Measurements from ENCODE around the gene PFN1. TPM values are rescaled to one million over a fixed set of nuclear protein-coding genes. Genes with fewer than 3 reads are reported as not detected.

PFN1 gene
- total and polyA plus RNA-seq, 9 of the 15 experiments (the other 6 are each of a cell fraction or from before 2014, with no cell fraction given) = 60.5 to 1,479 (median 456) TPM

DNA sequence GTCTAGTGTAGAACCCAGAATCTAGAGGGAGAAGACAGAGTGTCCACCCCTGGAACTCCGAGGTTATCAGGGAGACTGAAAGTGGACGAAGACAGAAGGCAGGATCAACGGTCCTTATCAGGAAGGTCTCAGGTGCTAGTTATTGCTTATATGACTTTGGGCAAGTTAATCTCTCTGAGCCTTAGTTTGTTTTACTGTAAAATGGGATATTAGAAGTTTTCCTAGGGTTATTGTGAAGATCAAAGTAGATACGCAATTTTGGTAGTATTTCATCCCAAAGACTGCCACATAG lies 7.1 kb downstream of the PFN1 start (continued):
- TF ChIP-seq TAL1 (IDR thresholded peaks at IDR 0.05) = peak; percentile 28; the same call in 1 of the 2 replicates
- TF ChIP-seq, protein P1, sequence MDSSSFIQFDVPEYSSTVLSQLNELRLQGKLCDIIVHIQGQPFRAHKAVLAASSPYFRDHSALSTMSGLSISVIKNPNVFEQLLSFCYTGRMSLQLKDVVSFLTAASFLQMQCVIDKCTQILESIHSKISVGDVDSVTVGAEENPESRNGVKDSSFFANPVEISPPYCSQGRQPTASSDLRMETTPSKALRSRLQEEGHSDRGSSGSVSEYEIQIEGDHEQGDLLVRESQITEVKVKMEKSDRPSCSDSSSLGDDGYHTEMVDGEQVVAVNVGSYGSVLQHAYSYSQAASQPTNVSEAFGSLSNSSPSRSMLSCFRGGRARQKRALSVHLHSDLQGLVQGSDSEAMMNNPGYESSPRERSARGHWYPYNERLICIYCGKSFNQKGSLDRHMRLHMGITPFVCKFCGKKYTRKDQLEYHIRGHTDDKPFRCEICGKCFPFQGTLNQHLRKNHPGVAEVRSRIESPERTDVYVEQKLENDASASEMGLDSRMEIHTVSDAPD (CRISPR knock-in tag; IDR thresholded peaks at IDR 0.05) = no peak
- TF ChIP-seq SP2 (IDR thresholded peaks at IDR 0.05; ENCODE audit: extremely low read depth, low read depth, low read length, poor library complexity, severe bottlenecking) = no peak
- TF ChIP-seq RBM25 (IDR thresholded peaks at IDR 0.05; ENCODE audit: low read depth, low read length, severe bottlenecking) = peak; percentile 19
- TF ChIP-seq, protein P2, sequence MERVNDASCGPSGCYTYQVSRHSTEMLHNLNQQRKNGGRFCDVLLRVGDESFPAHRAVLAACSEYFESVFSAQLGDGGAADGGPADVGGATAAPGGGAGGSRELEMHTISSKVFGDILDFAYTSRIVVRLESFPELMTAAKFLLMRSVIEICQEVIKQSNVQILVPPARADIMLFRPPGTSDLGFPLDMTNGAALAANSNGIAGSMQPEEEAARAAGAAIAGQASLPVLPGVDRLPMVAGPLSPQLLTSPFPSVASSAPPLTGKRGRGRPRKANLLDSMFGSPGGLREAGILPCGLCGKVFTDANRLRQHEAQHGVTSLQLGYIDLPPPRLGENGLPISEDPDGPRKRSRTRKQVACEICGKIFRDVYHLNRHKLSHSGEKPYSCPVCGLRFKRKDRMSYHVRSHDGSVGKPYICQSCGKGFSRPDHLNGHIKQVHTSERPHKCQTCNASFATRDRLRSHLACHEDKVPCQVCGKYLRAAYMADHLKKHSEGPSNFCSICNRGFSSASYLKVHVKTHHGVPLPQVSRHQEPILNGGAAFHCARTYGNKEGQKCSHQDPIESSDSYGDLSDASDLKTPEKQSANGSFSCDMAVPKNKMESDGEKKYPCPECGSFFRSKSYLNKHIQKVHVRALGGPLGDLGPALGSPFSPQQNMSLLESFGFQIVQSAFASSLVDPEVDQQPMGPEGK (CRISPR knock-in tag; IDR thresholded peaks at IDR 0.05; ENCODE audit: borderline replicate concordance) = no peak
- TF ChIP-seq HDAC6 (IDR thresholded peaks at IDR 0.05; ENCODE audit: low read depth, low read length) = no peak
- no peak for TF ChIP-seq MYC (IDR thresholded peaks at IDR 0.05; ENCODE audit: low read depth, low read length)
- TF ChIP-seq MYC (CRISPR knock-in tag; IDR thresholded peaks at IDR 0.05; ENCODE audit: borderline replicate concordance, low read depth) = no peak
- no peak for TF ChIP-seq SRSF1 (IDR thresholded peaks at IDR 0.05; ENCODE audit: low read depth, low read length)
- TF ChIP-seq STAT6 (CRISPR knock-in tag; IDR thresholded peaks at IDR 0.05) = no peak
- no peak for TF ChIP-seq TARDBP (IDR thresholded peaks at IDR 0.05)
- no peak for TF ChIP-seq NFE2L1 (tag; IDR thresholded peaks at IDR 0.05; ENCODE audit: borderline replicate concordance, low read depth)
- peak; percentile 60; the same call in 1 of the 2 replicates for TF ChIP-seq BCOR (IDR thresholded peaks at IDR 0.05)
- TF ChIP-seq FOXO4 (CRISPR knock-in tag; IDR thresholded peaks at IDR 0.05) = no peak
- no peak for TF ChIP-seq SIX5 (IDR thresholded peaks at IDR 0.05; ENCODE audit: borderline replicate concordance in 1 of 2, insufficient read depth in 1 of 2, low read depth in 1 of 2, low read length in 2 of 2)
- TF ChIP-seq ZNF431 (CRISPR knock-in tag; IDR thresholded peaks at IDR 0.05) = no peak
- no peak for TF ChIP-seq ZNF282 (CRISPR knock-in tag; IDR thresholded peaks at IDR 0.05)
- TF ChIP-seq BMI1 (IDR thresholded peaks at IDR 0.05; ENCODE audit: low read length) = no peak
- no peak for TF ChIP-seq ZNF79 (CRISPR knock-in tag; IDR thresholded peaks at IDR 0.05; ENCODE audit: low read depth)
- TF ChIP-seq ATF7 (IDR thresholded peaks at IDR 0.05) = no peak
- no peak for TF ChIP-seq STAT5B (CRISPR knock-in tag; IDR thresholded peaks at IDR 0.05)
- peak; percentile 44 for TF ChIP-seq DPF2 (IDR thresholded peaks at IDR 0.05)
